ENCODE measurements around the gene TTC6. TPM values are rescaled to one million over a fixed set of nuclear protein-coding genes. Genes with fewer than 3 reads are reported as not detected.

The TTC6 gene
- total RNA-seq, 1 donor, result under 0.01 TPM

GRCh38 chr14:37642125-37642524, 46.7 kb downstream of the TTC6 start:
- Histone ChIP-seq H3K27me3 (ENCODE audit: insufficient read depth, low read length) (no peaks in the 10 kb centered on the region), H3K4me1 (ENCODE audit: insufficient read depth, low read length) (no peaks in the 10 kb centered on the region), H3K4me2 (ENCODE audit: insufficient read depth, low read length) (no peak overlapping the region), H3K27ac (ENCODE audit: low read depth, low read length) (no peak overlapping the region), H2AFZ (ENCODE audit: low read length) (no peak overlapping the region), H3K4me3 (ENCODE audit: insufficient read depth, low read length) (no peak overlapping the region), H3K36me3 (ENCODE audit: insufficient read depth, low read length) (no peaks in the 10 kb centered on the region), H3K79me2 (ENCODE audit: insufficient read depth, low read length) (no peaks in the 10 kb centered on the region), H3K9me3 (ENCODE audit: low read depth, low read length) (no peaks in the 10 kb centered on the region), H4K20me1 (ENCODE audit: insufficient read depth, low read length) (no peaks in the 10 kb centered on the region)
- TF ChIP-seq CTCF (IDR thresholded peaks at IDR 0.05; ENCODE audit: extremely low read depth, low read depth, low read length), result no peak
- no peak for DNase-seq (ENCODE audit: insufficient read length, low spot score, missing footprints)

- Histone ChIP-seq H3K4me1 (ENCODE audit: insufficient read depth, low read length) (no peaks in the 10 kb centered on the region), H3K27me3 (ENCODE audit: insufficient read depth, low read length) (no peaks in the 10 kb centered on the region), H3K79me2 (ENCODE audit: insufficient read depth, low read length) (no peaks in the 10 kb centered on the region), H2AFZ (ENCODE audit: low read length) (no peak overlapping the region), H3K9me3 (ENCODE audit: low read depth, low read length) (no peaks in the 10 kb centered on the region), H4K20me1 (ENCODE audit: insufficient read depth, low read length) (no peaks in the 10 kb centered on the region), H3K36me3 (ENCODE audit: insufficient read depth, low read length) (no peaks in the 10 kb centered on the region), H3K27ac (ENCODE audit: low read depth, low read length) (no peak overlapping the region), H3K4me2 (ENCODE audit: insufficient read depth, low read length) (no peak overlapping the region), H3K4me3 (ENCODE audit: insufficient read depth, low read length) (no peak overlapping the region)
- TF ChIP-seq CTCF (IDR thresholded peaks at IDR 0.05; ENCODE audit: extremely low read depth, low read depth, low read length), result no peak
- no peak for DNase-seq (ENCODE audit: insufficient read length, low spot score, missing footprints)
Measured at GRCh38 chr14:37643701-37644100, 48.3 kb downstream of the TTC6 start.

Other genes with a start within 250 kb of the TTC6 start
- 0.36 TPM in 1 of 2 replicates, not detected in the other for gene FOXA1, start 380 bp upstream of the TTC6 start, total RNA-seq